HG02938 (cell line): ENCODE data around the gene FERMT3.
"Not testable (repeated sequence)": the region's sequence is repeated elsewhere in the genome, so short reads cannot be mapped to it uniquely, and the experiment has no call there.

ENCODE experiments used
- ATAC-seq: cut with Tn5 transposase; IDR thresholded peaks from one replicate; pipeline ENCODE4 v1.9.1; 2021; ENCODE audit warnings: mild to moderate bottlenecking, moderate library complexity; ENCODE audit not compliant: unreplicated experiment

FERMT3 gene

DNA sequence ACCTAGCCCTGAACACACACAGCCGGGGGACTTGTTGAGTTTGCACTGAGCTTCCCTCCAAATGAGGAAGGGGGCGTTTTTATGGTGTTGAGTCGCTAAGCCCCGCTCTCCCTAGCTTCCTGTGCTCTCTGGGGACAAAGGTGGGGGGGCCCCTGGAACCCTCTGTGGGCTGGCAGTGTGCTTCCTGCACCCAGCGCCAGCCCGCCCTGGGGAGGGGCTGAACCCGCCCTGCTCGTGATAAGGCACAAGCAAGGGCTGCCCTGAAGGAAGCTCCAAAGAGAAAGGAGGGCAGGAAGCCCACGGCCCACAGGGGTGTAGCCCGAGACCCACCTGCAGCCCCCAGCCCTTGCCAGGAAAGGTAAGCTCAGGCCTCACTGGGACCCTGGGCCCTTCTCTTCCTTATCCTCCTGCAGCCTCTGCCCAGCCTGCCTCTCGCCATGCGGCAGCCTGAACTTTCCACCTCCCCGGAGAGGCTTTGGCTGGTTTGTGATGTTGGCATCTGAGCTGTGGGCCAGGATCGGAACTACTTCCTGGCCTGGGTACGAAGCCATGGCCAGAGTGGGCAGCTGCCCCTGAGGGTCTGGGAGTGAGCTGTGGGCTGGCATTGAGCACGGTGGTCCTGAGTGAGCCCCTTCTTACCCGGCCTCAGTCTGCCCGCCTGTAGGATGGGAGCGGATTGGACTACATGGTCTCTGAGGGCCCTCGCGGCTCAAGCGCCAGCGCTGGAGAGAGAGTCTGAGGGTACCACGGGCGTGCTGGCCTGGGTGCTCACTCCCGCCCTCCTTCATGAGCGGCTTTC, at the start of gene FERMT3:
Gene FERMT3, plus strand, starts transcription at position 265 of the 799 bp plus-strand sequence. CDS start 644 bp downstream, outside the sequence.
- no peak for ATAC-seq

DNA sequence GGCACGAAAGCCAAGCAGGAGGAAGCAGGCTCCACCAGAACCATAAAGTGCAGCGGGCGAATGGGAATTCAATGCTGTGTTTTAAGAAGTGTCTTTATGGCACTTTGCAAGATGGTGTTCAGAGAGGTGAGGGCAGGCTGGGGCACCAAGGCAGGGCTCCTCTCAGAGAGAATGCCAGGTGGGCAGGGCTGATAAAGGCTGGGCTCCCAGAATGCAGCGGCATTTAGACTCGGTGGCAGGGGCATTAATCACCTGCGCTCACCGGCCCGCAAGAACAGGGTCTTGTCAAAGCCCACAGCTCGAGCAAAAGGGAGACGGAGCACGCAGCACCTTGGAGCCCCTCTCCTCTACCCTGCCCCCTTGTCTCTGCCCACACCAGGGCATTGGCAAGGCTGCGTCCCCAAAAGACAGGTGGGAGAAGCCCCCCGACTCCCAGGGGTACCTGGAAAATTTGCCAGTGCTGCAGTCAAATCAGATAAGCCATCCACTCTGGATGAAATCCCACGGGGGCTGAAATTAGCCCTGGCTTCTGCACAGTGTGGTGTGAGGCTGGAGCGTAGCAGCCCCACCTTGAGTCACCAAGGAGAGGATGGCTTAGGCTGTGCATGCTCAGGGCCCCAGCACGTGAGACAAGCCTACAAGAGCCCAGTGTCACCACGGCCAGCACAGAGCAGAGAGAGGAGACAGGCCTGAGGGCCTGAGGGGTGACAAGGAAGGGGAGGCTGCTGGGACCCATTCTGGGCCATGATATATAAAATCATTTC, 48.7 kb upstream of the FERMT3 start:
- no peak for ATAC-seq

DNA sequence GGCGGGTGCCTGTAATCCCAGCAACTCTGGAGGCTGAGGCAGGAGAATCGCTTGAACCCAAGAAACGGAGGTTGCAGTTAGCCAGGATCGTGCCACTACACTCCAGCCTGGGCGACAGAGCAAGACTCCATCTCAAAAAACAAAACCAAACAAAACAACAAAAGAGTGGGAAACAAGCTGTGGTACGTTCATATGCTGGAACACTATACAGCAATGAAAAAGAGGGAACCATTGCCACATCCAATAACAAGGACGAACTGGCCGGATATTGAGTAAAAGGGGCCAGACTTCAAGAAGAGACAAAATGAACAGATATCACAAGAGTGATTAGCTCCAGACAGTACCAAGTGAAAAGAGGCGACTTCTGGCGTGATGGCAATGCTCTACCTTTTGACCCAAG, 45.5 kb upstream of the FERMT3 start:
- no peak for ATAC-seq

DNA sequence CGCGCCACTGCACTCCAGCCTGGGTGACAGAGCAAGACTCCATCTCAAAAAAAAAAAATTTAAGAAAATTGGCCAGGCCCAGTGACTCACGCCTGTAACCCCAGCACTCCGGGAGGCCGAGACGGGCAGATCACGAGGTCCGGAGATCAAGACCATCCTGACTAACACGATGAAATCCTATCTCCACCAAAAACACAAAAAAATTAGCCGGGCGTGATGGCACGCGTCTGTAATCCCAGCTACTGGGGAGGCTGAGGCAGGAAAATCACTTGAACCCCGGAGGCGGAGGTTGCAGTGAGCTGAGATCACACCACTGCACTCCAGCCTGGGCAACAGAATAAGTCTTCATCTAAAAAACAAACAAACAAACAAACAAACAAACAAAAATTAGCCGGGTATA, 43.8 kb upstream of the FERMT3 start:
- ATAC-seq: not testable (repeated sequence)

DNA sequence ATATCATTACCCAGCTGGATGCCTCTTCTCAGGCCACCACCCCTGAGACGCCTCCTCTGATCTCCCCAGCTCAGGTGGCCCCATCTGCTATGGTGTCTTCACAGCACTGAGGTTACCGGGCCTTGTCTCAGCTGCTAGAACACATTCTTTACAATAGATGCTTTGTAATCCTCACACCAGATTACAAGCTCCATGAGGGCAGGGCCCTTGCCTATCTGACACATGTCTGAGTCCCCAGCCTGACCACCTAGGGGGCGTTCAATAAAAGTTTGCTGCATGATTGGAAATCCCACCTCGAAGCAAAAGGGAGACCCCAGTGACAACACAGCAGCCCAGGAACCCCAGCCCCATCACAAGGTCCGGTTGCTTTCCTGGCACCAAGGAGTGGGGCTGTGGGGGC, 42.6 kb upstream of the FERMT3 start:
- no peak for ATAC-seq

DNA sequence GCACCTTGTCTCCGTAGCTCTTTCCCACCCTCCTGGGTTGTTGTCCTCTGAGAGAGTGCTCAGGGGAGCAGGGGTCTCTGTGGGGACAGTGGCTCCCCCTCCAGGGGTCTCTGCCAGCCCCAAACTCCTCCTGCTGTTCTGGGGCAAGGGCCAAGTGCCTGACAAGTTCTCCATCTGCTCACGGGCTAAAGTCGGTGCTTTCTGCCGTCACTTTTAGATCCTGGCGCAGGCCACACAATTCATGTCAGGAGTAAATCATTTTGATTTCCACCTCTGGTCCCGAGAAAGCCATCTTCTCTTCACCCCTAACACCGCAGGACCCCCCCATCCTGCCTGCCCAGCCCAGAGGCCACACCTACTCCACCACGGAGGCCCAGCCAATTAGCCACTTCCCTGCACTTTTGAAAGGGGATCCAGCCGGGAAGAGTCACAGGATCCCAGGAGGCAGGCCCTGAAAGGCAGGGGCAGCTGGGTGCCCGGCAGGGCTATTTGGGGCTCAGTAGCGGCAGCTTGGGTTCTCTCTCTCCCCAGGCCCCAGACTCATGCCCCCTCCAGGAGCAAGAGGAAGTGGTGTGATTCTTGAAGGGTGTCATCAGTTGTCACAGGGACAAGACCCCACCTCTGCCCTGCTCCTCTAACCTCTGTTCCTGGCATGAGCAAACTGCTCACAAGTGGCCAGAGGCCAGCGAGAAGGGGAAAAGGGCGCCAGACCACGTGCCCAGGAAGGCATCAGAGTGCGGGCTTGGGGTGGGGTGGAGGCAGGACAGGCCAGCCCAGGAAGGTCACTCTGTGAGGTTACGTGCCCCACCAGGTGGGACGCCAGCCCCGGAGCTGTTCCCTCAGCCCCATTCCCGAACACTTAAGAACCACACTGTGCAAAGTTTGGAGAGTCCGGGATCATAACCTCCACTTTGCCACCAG, 41.9 kb upstream of the FERMT3 start:
- ATAC-seq: no peak

DNA sequence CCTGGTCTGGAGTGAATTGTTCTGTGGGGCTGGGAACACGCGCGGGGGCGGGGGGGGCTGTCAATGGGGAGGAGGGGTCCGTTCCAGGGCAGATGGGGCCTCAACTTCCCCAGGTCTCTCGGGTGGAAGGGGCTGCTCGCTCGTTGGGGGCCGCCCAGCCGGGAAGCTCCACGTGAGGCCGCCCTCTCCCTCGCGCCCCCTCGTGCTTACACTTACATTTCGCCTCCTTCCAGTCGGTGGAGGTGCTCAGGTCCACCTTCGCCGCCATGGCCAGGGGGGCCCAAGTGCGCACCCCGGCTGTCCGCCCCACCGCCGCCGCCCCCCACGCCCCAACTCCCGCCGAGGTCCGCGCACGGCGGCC, 41.1 kb upstream of the FERMT3 start:
- no peak for ATAC-seq

DNA sequence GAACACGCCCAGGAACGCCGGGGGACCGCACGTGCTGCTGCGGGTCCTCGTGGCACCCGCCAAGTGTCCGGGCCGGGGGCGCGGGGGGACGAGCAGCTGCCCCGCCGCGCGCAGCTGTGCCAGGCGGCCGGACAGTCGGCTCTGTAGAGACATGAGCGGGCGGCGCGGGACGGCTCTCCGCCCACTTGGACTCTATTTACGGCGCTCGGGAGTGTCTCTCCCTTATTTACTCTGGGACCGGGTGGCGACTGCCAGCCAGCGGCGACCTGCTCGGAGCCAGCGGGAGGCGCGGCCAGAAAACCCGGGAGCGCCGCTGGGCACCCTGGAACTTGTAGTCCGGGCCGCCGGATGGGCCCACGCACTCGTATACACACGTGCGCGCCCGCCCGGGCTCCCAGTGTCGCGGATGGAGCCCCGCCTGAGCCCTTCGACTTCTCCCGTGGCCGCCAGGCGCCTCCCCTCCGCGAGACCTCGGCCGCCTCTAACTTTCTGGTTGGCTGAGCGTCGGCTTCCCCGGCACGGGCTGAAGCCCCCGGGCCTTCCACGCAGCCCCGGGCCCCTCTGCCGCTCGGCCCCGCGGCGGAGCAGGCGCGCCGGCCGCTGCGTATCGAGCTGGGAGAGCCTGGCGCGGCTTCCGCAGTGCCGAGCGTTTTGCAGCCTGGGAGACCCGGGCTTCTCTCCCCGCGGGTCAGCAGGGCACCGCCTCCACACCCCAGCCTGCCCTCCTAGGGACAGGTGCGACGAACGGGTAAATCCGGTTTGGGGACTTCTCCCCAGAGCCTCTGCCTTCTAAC, 40.5 kb upstream of the FERMT3 start, which contains the start of gene MACROD1:
Gene MACROD1, minus strand, starts transcription at position 272 of the 794 bp plus-strand sequence. Its CDS starts 119 bp downstream, at position 153.
- ATAC-seq: peak; percentile 63

DNA sequence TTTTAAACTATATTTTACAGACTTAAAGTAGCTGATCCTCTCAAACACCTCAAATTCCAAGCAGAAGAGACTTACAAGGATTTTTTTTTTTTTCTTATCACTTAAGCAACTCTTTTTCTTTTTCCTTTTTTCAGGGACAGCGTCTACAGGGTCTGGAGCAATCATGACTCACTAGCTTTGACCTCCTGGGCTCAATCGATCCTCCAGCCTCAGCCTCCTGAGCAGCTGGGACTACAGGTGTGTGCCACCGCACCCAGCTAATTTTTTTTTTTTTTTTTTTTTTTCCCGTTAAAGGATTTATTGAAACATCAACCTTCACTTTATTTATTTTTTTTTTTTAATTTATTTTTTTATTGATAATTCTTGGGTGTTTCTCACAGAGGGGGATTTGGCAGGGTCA, 36.1 kb upstream of the FERMT3 start:
- ATAC-seq: no peak

DNA sequence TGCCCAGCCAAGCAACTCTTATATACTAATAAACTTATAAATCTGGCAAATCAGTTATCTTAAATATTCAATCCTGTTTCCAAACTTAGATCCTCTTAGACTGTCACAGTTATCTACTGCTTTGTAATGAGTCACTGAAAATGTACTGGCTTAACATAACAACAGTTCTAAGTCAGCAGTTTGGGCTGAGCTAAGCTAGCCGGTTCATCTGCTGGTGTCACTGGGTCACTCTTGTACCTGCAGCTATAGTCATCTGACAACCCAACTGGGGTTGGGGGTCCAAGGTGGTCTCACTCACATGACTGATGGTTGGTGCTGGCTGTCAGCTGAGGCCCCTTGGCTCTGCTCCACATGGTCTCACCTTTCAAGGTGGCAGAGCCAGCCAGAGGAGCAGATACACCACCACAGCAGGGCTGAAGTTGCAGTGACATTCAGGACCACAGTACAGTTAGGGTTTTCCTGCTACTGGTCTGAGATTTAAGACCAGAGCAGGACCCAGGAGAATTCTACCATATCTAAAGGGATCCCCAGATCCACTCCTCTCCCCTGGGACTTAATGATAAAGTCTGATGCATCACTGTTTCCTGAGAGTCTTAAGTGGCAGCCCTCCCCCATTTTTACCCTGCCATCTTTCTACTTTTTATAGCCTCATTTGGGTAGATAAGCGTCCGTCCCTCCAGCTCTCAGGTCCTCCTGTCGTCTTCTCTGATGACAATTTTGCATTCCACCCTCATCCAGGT, 32.7 kb upstream of the FERMT3 start:
- ATAC-seq: no peak

DNA sequence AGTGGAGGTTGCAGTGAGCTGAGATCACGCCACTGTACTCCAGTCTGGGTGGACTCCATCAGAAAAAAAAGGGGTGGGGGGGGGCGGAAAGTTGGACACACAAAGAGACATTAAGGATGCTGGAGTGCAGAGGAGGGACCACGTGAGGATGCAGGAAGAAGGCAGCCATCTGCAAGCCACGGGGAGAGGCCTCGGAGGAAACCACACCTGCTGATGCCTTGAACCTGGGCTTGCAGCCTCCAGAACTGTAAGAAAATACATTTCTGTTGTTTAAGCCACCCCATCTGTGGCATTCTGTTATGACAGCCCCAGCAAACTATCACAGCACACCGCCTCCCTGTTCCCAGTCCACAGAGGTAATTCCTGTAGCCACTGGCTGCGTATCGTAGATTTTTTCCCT, 29.8 kb upstream of the FERMT3 start:
- ATAC-seq: no peak

DNA sequence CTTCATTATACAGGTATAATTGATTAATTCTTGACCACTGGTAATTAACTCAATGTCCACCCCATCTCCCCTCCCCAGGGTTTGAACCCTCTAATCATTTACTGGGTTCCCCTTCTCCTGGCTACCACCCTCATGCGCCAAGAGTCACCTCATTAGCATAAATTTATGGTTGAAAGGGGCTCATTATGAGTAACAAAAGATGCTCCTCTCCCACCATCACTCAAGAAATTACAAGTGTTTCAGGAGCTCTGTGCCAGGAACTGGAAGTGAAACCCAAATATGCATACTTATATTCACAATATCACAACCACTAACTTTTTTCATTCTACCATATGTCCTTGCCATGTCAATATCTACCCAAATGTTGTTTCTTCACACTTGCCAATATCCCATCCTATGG, 28.3 kb upstream of the FERMT3 start:
- ATAC-seq: no peak

DNA sequence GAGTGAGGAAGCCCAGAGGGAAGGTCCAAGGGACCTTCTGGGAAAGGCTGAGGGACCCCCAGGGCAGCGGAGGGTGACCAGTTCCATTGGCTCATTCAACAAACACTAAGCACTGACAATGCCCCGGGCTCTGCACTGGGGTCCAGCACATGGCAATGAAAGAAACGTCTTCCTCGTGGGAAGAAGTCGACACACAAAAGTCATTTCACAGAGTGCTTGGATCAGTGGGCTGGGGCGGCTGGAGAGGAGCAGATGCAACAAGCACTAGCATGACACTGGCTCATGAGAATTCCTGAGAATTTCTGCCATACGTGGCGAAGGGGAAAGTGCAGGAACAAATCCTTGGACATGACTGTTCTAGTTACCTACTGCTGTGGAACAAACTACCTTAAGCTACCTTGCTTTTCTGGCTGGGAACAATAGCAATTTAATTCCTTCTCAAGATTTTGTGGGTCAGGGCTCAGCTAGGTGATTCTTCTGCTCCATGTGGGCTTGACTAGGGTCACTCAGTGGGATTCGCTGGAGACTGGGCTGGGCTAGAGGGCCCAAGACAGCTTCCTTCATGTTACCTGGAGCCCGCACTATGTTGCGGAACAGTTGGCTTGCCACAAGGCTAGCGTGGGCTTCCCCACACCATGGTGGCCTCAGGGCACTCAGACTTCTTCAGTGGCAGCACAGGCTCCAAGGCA, 27.4 kb upstream of the FERMT3 start:
- ATAC-seq: no peak

DNA sequence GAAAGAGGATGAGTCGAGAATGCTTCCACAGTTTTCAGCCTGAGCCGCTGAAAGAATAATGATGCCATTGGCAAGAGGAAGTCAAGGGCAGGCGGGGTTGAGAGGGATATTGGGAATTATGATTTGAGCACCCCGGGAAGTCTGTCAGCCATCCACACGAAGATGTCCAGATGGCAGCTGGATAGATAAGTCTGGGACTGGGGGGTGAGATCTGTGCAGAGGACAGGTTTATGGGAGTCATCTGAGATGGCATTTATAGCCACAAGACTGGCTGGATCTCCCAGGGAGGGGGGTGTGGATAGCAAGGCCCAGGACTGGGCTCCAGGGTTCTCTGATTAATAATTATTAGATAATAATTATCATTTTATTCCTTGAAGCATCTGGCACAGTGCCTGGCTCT, 25.6 kb upstream of the FERMT3 start:
- no peak for ATAC-seq

DNA sequence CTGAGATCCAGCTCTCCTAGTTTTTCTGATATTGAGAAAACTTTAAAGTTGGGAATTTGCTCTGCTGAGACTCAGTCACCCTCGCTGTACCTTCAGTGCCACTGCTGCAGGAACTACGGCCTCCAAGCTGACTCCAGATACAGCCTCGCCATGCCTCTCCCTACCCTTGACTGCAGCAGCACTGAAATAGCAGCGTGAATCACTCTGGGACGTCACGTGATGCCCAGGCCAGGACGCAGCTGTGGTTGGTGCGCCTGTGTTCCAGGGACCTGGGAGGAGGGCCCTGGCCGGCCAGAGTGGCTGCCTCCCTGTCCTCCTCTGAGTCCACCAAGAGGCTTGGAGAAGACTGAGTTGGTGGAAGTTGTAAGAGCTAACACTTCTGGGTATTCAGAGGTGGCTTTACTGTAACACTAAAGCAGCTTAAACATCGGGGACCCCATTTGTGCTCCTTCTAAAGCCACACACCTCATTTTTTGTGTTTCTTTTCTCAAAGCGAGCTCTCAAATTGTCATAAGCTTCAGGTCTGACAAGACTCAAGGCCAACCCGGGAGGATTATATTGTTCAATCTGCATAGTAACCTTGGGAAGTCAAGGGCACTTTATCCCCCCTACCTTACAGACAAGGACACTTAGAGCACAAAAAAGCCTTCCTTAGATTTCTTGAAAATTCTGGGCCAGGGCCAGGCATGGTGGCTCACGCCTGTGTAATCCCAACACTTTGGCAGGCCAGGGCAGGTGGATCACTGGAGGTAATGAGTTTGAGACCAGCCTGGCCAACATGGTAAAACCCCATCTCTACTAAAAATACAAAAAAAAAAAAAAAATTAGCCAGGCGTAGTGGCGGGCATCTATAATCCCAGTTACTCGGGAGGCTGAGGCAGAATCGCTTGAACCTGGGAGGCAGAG, 24.8 kb upstream of the FERMT3 start:
- no peak for ATAC-seq

DNA sequence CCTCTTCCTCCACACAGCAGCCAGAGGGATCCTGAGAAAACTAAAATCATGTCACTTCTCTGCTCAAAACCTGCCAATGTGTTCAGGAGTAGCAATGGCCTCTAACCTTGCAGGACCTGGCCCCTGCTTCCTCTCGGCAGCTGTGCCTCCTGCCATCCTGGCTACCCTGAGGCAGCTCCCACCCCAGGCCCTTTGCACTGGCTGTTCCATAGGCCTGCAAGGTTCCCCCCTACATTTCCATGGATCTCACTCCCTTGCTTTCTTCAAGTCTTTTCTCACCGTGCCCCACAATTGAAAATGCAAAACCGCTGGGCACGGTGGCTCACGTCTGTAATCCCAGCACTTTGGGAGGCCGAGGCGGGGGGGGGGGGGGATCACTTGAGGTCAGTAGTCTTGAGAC, 22.6 kb upstream of the FERMT3 start:
- no peak for ATAC-seq

DNA sequence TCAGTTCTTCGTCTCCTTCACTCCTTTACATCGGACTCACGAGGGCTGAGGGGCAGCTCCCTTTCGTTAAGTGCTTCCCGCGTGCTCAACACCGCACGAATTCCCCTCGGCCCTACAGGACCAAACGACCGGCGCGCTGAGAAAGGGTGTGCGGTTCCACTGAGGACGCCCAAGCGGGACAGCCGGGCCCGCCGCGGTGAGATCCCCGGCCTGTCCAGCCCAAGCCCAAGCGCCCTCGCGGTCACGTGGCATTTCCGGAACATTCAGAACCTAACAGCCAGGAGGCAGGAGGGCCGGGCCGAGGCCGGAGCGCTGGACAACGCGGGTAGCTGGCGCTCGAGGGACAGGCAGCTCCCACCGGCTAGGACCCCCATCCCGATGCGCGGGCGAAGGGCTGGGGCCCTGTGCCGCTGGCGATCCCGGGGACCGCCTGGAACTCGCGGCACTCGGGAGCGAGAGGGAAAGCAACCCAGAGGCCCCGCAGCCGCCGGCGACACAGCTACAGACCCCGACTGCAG, 21.3 kb upstream of the FERMT3 start:
- peak; percentile 1 for ATAC-seq
